ENCODE measurements around the gene TAF1L. TPM values are rescaled to one million over a fixed set of nuclear protein-coding genes. Genes with fewer than 3 reads are reported as not detected.
"Not testable (repeated sequence)": the region's sequence is repeated elsewhere in the genome, so short reads cannot be mapped to it uniquely, and the experiment has no call there.

The TAF1L gene
- total RNA-seq = 0.03 TPM in 1 of 2 replicates, not detected in the other

- Mint-ChIP-seq H3K27ac (no peak within 1 kb of the TSS), H3K27me3 (ENCODE audit: insufficient read depth) (no peaks in the 10 kb centered on the region), H3K4me1 (ENCODE audit: low read depth) (no peaks in the 10 kb centered on the region), H3K4me3 (no peak within 1 kb of the TSS), H3K36me3 (ENCODE audit: low read depth) (no peaks in the 10 kb centered on the region), H3K9me3 (no peaks in the 10 kb centered on the region)
- intact Hi-C loops (cut with micrococcal nuclease) = no loop called here
- DNase-seq (ENCODE audit: low spot score) = no peak
These were observed at the start of gene TAF1L for GRCh38 chr9:32635362-32635761. TAF1L (minus strand) TSS chr9:32635669; CDS start chr9:32635579, 90 bp downstream.

- peaks cover 10% of the 10 kb centered on the region for H3K9me3 Mint-ChIP-seq
- no peaks in the 10 kb centered on the region for H3K36me3 Mint-ChIP-seq (ENCODE audit: low read depth)
- intact Hi-C loops (cut with micrococcal nuclease) = no loop called here
- H3K4me3 Mint-ChIP-seq = no peak overlapping the region
- no peak overlapping the region for H3K27ac Mint-ChIP-seq
- DNase-seq (ENCODE audit: low spot score) = no peak
- H3K4me1 Mint-ChIP-seq (ENCODE audit: low read depth) = no peaks in the 10 kb centered on the region
- H3K27me3 Mint-ChIP-seq (ENCODE audit: insufficient read depth) = no peaks in the 10 kb centered on the region
These were observed 46.3 kb upstream of the TAF1L start for GRCh38 chr9:32681751-32682150.

- no peak for DNase-seq (ENCODE audit: low spot score)
- Mint-ChIP-seq H3K9me3 (peaks cover 7% of the 10 kb centered on the region), H3K4me3 (no peak overlapping the region), H3K27ac (no peak overlapping the region), H3K4me1 (ENCODE audit: low read depth) (no peaks in the 10 kb centered on the region), H3K27me3 (ENCODE audit: insufficient read depth) (no peaks in the 10 kb centered on the region), H3K36me3 (ENCODE audit: low read depth) (no peaks in the 10 kb centered on the region)
- intact Hi-C loops (cut with micrococcal nuclease) = no loop called here
These were observed 42.5 kb upstream of the TAF1L start for GRCh38 chr9:32677931-32678330.

GRCh38 chr9:32672469-32672868 is 37.0 kb upstream of the TAF1L start:
- Mint-ChIP-seq H3K27me3 (ENCODE audit: insufficient read depth) (no peaks in the 10 kb centered on the region), H3K4me1 (ENCODE audit: low read depth) (no peaks in the 10 kb centered on the region), H3K4me3 (no peak overlapping the region), H3K9me3 (no peaks in the 10 kb centered on the region), H3K36me3 (ENCODE audit: low read depth) (no peaks in the 10 kb centered on the region), H3K27ac (no peak overlapping the region)
- intact Hi-C loops (cut with micrococcal nuclease) = no loop called here
- no peak for DNase-seq (ENCODE audit: low spot score)

GRCh38 chr9:32671333-32671732 is 35.9 kb upstream of the TAF1L start:
- H3K9me3 Mint-ChIP-seq = no peaks in the 10 kb centered on the region
- no peaks in the 10 kb centered on the region for H3K4me1 Mint-ChIP-seq (ENCODE audit: low read depth)
- no peaks in the 10 kb centered on the region for H3K36me3 Mint-ChIP-seq (ENCODE audit: low read depth)
- no peak overlapping the region for H3K4me3 Mint-ChIP-seq
- intact Hi-C loops (cut with micrococcal nuclease) = no loop called here
- H3K27me3 Mint-ChIP-seq (ENCODE audit: insufficient read depth) = no peaks in the 10 kb centered on the region
- H3K27ac Mint-ChIP-seq = no peak overlapping the region
- DNase-seq (ENCODE audit: low spot score) = no peak

GRCh38 chr9:32665101-32665500 is 29.6 kb upstream of the TAF1L start:
- Mint-ChIP-seq H3K9me3 (no peaks in the 10 kb centered on the region), H3K27me3 (ENCODE audit: insufficient read depth) (peaks cover 3% of the 10 kb centered on the region), H3K4me3 (no peak overlapping the region), H3K4me1 (ENCODE audit: low read depth) (no peaks in the 10 kb centered on the region), H3K36me3 (ENCODE audit: low read depth) (no peaks in the 10 kb centered on the region), H3K27ac (no peak overlapping the region)
- intact Hi-C loops (cut with micrococcal nuclease) = no loop called here
- DNase-seq (ENCODE audit: low spot score) = no peak

- Mint-ChIP-seq H3K27ac (no peak overlapping the region), H3K27me3 (ENCODE audit: insufficient read depth) (peaks cover 3% of the 10 kb centered on the region), H3K4me3 (no peak overlapping the region), H3K36me3 (ENCODE audit: low read depth) (no peaks in the 10 kb centered on the region), H3K9me3 (no peaks in the 10 kb centered on the region), H3K4me1 (ENCODE audit: low read depth) (no peaks in the 10 kb centered on the region)
- intact Hi-C loops (cut with micrococcal nuclease) = no loop called here
- no peak for DNase-seq (ENCODE audit: low spot score)
These were observed 28.3 kb upstream of the TAF1L start for GRCh38 chr9:32663741-32664140.

GRCh38 chr9:32647671-32648070 is 12.2 kb upstream of the TAF1L start:
- H3K4me3 Mint-ChIP-seq = no peak overlapping the region
- peaks cover 2% of the 10 kb centered on the region for H3K27me3 Mint-ChIP-seq (ENCODE audit: insufficient read depth)
- no peaks in the 10 kb centered on the region for H3K36me3 Mint-ChIP-seq (ENCODE audit: low read depth)
- no peaks in the 10 kb centered on the region for H3K4me1 Mint-ChIP-seq (ENCODE audit: low read depth)
- no peak for DNase-seq (ENCODE audit: low spot score)
- intact Hi-C loops (cut with micrococcal nuclease) = no loop called here
- no peak overlapping the region for H3K27ac Mint-ChIP-seq
- H3K9me3 Mint-ChIP-seq = no peaks in the 10 kb centered on the region

- H3K4me1 Mint-ChIP-seq (ENCODE audit: low read depth) = no peaks in the 10 kb centered on the region
- H3K4me3 Mint-ChIP-seq = no peak overlapping the region
- DNase-seq (ENCODE audit: low spot score) = no peak
- no peaks in the 10 kb centered on the region for H3K9me3 Mint-ChIP-seq
- intact Hi-C loops (cut with micrococcal nuclease) = no loop called here
- no peaks in the 10 kb centered on the region for H3K36me3 Mint-ChIP-seq (ENCODE audit: low read depth)
- H3K27me3 Mint-ChIP-seq (ENCODE audit: insufficient read depth) = peaks cover 2% of the 10 kb centered on the region
- no peak overlapping the region for H3K27ac Mint-ChIP-seq
These were observed 9.2 kb upstream of the TAF1L start for GRCh38 chr9:32644698-32645097.

- H3K27ac Mint-ChIP-seq; H3K4me1 Mint-ChIP-seq (ENCODE audit: low read depth); H3K9me3 Mint-ChIP-seq; H3K4me3 Mint-ChIP-seq; DNase-seq (ENCODE audit: low spot score); H3K36me3 Mint-ChIP-seq (ENCODE audit: low read depth); intact Hi-C loops (cut with micrococcal nuclease); H3K27me3 Mint-ChIP-seq (ENCODE audit: insufficient read depth): not testable (repeated sequence)
These were observed 2.3 kb downstream of the TAF1L start for GRCh38 chr9:32633151-32633550.

GRCh38 chr9:32631991-32632390 is 3.5 kb downstream of the TAF1L start:
- no peak for DNase-seq (ENCODE audit: low spot score)
- H3K27ac Mint-ChIP-seq = no peak overlapping the region
- H3K36me3 Mint-ChIP-seq (ENCODE audit: low read depth) = no peaks in the 10 kb centered on the region
- intact Hi-C loops (cut with micrococcal nuclease) = no loop called here
- peaks cover 2% of the 10 kb centered on the region for H3K27me3 Mint-ChIP-seq (ENCODE audit: insufficient read depth)
- no peaks in the 10 kb centered on the region for H3K9me3 Mint-ChIP-seq
- no peaks in the 10 kb centered on the region for H3K4me1 Mint-ChIP-seq (ENCODE audit: low read depth)
- no peak overlapping the region for H3K4me3 Mint-ChIP-seq

GRCh38 chr9:32627394-32627954 is 8.0 kb downstream of the TAF1L start:
- peaks cover 2% of the 10 kb centered on the region for H3K27me3 Mint-ChIP-seq (ENCODE audit: insufficient read depth)
- intact Hi-C loops (cut with micrococcal nuclease) = no loop called here
- H3K27ac Mint-ChIP-seq = no peak overlapping the region
- H3K4me3 Mint-ChIP-seq = no peak overlapping the region
- no peak for DNase-seq (ENCODE audit: low spot score)
- H3K9me3 Mint-ChIP-seq = no peaks in the 10 kb centered on the region
- H3K36me3 Mint-ChIP-seq (ENCODE audit: low read depth) = no peaks in the 10 kb centered on the region
- no peaks in the 10 kb centered on the region for H3K4me1 Mint-ChIP-seq (ENCODE audit: low read depth)

- H3K4me3 Mint-ChIP-seq = no peak overlapping the region
- intact Hi-C loops (cut with micrococcal nuclease) = no loop called here
- H3K9me3 Mint-ChIP-seq = no peaks in the 10 kb centered on the region
- H3K27ac Mint-ChIP-seq = no peak overlapping the region
- no peaks in the 10 kb centered on the region for H3K4me1 Mint-ChIP-seq (ENCODE audit: low read depth)
- DNase-seq (ENCODE audit: low spot score) = no peak
- peaks cover 2% of the 10 kb centered on the region for H3K27me3 Mint-ChIP-seq (ENCODE audit: insufficient read depth)
- H3K36me3 Mint-ChIP-seq (ENCODE audit: low read depth) = no peaks in the 10 kb centered on the region
These were observed 10.1 kb downstream of the TAF1L start for GRCh38 chr9:32625320-32625719.

GRCh38 chr9:32622948-32623347 is 12.5 kb downstream of the TAF1L start:
- no peak for DNase-seq (ENCODE audit: low spot score)
- no peaks in the 10 kb centered on the region for H3K4me1 Mint-ChIP-seq (ENCODE audit: low read depth)
- H3K27ac Mint-ChIP-seq = no peak overlapping the region
- H3K27me3 Mint-ChIP-seq (ENCODE audit: insufficient read depth) = no peaks in the 10 kb centered on the region
- no peak overlapping the region for H3K4me3 Mint-ChIP-seq
- no peaks in the 10 kb centered on the region for H3K36me3 Mint-ChIP-seq (ENCODE audit: low read depth)
- intact Hi-C loops (cut with micrococcal nuclease) = no loop called here
- H3K9me3 Mint-ChIP-seq = no peaks in the 10 kb centered on the region

Data from activated T-helper 1 cell treated with anti-CD3 and anti-CD28 coated beads, Interleukin-12 subunit alpha, Interleukin-12 subunit beta, Interleukin-2, Interleukin-4 antibody, amounts not matched to agents 30 ng/mL and 10 ng/mL and 1 ng/mL, durations not matched to agents 14 hours and 24 hours and 36 hours (primary cell).